Mucosa of gallbladder (tissue), 1 donor: ENCODE measurements around the gene SAMD13. TPM values are rescaled to one million over a fixed set of nuclear protein-coding genes. Genes with fewer than 3 reads are reported as not detected.
A peak's percentile ranks its signal among the peaks of the same experiment; 100 is the strongest.
"Not testable (repeated sequence)": the region's sequence is repeated elsewhere in the genome, so short reads cannot be mapped to it uniquely, and the experiment has no call there.

ENCODE experiments used
- DNase-seq: peaks from one replicate; pipeline ENCODE4 v3.0.0-alpha.2; 2020; ENCODE audit warnings: low spot score
- total RNA-seq: library from RNA; stranded (reverse); gene quantifications from one replicate; pipeline ENCODE4 v1.2.1, GENCODE V29; 2021
- donor health status: DM: no; HTN: no; CAD: no.

Gene SAMD13
- total RNA-seq, 1 donor from 2014 or later = 4.1 TPM

DNA sequence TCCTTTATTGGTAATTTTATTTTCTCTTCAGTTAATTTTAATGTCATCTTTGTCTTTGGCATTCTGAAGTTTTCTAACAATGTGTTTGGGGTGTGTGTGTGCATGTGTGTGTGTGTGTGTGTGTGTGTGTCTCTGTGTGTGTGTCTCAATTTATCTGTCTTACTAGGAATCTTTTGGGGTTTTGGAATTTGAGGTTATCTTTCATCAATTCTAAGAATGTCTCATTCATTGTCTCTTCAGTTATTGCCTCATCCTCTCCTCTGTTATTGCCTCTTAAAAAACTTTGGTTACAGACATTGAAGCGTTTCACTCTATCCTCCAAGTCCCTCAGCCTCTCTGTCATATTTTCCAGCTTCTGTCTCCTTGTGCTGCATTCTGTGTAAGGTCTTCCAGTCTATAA is 18.1 kb upstream of the SAMD13 start:
- no peak for DNase-seq

DNA sequence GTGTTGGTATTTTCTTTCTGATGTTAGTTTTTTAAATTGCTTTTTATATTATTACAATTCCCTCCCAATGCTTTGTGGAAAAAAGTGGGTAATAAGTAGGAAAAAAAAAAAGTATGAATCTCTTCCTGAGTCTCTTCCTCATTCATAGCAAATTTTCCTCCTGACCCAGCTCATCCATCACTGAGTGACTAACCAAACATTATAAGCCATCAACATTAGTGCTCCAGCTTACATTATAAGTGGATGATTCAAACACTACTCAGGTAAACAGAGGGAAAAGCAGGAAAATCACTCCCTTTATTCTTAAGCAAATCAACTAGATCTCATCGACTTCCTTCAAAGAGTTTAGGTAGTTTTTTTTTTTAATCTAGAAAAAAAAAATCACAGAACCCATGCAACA is 15.4 kb upstream of the SAMD13 start:
- DNase-seq = no peak

DNA sequence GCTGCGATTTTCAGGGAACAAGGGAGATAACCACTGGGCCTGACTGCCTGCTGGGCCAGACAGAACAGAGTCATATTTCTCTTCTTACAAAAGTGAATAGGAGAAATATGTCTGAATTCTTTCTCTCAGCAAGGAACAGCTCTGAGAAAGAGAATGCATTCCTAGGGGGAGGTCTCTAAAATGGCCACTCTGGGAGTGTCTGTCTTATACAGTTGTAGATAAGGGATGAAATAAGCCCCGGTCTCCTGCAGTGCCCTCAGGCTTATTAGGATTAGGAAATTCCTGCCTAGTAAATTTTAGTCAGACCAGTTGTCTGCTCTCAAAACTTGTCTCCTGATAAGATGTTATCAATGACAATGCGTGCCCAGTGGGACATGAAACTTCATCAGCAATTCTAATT is 14.1 kb upstream of the SAMD13 start:
- not testable (repeated sequence) for DNase-seq

DNA sequence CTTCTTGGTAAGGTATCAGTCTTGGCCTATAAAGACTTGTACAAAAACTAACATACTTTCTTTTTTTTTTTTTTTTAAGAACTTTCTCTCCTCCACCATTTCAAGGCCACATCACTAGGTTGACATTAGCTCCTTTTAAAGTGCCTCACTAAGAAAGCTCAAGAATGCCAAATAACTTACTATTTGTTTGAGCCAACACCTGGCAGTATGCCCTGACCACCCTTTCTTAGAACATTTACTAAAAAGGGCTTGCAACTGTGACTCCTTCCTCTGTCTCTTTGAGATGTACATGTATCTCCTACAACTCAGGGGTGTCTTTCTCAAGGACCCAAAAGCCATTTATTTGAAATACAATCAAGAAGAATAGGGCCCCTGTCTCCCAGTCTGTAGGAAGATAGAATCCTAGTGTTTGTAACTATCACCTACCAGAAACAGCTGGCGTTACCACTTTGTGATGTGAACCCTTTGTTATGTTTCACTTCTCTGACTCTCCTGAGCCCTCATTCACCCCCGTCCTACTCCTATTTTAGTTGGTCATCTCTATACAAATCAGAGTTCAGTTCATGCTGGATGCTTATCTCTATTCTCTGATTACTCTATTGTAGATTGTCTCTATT is 12.2 kb upstream of the SAMD13 start:
- DNase-seq = no peak

DNA sequence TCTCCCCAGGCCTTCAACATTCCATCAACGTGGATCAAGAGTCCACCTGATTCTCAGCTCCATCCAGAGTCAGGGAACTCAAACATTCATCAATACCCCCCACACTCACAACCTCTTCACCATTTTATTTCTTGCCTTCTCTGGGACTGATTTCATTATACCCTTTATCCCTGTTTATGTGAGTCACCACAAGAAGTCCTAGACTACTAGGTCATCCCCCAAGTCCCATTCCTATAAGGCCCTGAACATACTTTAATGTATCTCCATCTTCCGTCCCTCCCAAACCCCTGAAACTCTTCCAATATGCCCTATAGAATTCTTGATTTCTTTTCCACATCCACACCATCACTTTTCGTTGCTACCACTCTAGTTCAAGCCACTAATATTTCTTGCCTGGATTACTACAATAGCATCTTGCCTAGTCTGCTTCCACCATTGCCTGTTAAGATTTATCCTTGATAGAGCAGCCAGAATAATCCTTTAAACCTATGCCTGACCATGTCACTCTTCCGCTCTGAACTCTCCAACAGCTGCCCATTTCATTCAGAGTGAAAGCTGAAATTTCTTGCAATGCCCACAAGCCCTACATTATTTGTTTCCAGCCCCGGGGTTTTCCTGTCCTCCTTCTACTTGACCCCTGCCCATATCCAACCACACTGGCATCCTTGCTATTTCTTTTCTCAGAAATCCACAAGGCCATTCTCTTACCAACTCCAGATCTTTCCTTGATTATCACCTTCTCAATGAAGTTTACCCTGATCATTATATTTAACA is 9.4 kb upstream of the SAMD13 start:
- DNase-seq = no peak

DNA sequence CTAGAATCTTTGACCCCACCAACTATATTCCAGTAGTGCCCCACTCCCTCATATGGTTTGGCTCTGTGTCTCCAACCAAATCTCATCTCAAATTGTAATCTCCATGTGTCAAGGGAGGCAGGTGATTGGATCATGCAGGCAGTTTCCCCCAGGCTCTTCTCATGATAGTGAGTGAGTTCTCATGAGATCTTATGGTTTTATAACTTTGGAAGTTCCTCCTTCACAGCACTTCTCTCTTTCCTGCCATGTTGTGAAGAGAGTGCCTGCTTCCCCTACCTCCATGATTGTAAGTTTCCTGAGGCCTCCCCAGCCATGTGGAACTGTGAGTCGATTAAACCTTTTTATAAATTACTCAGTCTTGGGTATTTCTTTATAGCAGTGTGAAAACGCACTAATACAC is 7.7 kb upstream of the SAMD13 start:
- DNase-seq = no peak

DNA sequence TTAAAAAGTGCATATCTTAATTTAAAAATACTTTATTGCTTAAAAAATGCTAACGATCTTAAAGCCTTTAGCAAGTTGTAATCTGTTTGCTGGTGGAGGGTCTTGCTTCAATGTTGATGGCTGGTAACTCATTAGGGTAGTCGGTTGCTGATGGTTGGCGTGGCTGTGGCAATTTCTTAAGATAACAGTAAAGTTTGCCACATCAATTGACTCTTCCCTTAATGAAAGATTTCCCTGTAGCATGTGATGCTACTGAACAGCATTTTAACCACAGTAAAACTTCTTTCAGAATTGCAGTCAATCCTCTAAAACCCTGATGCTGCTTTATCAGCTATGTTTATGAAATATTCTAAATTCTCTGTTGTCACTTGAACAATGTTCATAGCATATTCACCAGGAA is 6.8 kb upstream of the SAMD13 start:
- DNase-seq = no peak

DNA sequence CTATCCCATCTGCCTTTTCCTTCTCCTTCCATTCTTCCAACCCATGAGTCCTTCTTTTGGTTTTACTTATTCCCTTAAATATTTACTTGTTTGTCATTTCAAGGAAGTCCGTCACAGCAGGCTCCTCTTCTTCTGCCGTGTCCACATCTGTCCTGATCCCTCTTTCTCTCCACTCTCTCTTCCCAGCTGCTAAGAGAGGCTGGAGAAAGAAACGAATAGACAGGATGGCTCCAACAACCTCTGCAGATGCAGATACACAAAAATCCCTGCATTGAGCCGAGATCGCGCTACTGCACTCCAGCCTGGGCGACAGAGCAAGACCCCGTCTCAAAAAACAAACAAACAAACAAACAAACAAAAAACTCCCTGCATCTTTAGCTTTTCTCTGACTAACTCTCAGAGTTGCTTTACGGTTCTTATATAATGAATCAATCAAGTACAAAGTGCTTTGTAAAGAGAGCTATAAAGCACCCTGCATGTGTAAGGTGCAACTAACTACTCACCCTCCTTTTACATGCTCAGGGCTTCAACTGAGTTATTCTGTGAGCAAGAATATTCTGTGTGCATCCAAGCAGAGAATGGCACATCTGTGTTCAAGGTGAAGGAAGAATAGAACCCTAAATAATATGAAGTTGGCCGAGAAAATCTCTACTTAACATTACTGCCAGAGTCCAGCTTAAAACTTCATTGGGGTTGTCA is 3.8 kb upstream of the SAMD13 start:
- no peak for DNase-seq

DNA sequence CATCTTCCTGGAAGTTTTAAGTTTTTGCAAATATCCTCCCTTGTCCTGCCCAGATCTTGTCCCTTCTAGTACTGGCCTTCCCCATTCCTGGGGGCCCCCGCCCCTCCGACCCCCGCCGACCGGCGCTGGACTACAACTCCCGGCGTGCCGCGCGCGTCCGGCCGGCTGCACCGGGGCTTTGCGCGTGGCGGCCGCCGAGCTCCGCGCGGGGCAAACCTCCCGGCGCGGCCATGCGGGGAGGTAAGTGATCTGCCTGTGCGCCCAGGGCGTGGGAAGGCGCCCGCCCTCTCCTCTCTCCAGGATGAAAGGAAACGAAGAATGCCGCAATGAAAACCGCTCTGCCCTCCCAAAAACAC is 3.2 kb upstream of the SAMD13 start:
- peak; percentile 31 for DNase-seq

DNA sequence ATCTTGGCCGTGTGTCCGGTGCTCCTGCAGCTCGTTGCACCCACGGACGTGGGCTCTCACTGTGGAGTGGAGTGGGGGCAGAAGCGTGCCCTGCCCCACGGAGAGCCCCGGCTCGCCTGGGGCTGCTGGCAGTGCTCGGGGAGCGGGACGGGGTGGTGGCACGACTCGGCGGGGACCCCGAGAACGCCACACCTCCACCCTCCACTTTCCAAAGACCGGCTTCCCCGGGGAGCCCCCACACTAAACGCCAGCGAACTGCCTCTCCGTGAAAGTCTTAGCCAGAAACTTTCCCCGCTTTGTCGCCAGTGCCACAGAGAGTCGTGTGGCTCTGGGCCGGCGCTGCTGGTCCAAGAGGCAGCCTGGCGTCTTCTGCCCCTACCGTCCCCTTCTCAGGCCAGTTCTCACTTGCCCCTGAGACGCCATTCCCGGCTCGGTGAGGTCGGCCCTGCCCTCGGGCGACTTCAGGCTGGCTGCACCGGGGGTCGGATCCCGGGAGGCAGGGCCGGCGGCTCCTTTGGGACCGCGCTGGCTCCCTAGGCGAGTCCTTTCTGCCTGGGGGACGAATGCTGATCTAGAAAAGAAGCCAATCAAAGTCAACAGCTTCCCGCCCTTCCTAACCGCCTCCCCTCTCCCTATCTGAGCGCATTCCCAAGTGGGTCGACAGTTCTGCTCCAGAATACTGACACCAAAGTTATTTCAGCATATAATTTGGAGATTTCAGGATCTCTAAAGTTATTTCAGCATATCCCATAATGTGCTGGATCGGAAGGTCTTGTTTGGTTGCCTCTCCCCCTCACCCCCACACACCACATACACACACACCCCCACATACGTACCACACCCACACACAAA is 2.6 kb upstream of the SAMD13 start:
- peak; percentile 14 for DNase-seq

DNA sequence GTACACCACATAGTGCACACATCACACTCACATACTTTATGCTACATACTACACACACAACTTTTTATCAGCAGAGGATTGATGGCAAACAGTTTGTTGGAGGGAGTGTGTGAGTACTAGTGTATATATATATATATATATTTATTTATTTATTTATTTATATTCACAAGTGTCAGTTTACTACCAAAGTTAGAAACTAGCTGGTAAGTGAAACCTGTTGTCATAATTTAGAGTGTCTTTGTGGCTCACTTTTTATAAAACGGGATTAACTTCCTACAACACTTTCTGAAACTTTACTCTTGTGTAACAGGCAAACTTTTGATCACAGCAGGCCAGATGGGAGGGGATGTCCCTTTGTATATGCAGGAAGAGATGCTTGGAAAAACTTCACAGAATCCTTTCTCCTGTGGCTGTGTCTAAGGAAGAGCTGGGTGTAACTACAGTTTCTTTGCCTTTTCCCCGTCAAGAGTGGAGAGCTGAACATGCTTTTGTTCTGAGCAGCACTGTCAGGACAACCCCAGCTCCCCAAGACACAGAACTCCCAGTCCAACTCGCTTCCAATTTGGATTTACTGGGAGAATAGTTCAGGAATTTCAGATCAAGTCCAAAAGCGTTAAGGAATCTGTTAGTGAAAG is 1.9 kb upstream of the SAMD13 start:
- no peak for DNase-seq

DNA sequence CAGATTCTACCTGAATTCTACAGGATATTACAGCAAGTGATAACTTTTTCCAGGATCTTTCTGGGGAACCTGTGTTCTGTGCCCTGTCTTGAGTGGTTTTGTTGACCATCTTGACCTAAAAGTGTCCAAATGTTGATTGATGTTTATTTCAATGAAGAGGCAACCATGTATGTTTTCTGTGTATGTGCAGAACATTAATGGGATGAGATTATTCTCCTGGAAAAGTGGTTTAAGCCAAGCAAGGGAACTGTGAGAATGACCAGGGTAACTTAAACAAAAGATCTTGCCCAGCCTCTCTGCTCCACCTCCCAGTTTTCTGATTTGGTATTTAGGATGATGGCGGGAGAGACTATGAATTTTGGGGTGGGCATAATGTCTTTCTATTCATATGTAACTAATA is 1.0 kb upstream of the SAMD13 start:
- no peak for DNase-seq

DNA sequence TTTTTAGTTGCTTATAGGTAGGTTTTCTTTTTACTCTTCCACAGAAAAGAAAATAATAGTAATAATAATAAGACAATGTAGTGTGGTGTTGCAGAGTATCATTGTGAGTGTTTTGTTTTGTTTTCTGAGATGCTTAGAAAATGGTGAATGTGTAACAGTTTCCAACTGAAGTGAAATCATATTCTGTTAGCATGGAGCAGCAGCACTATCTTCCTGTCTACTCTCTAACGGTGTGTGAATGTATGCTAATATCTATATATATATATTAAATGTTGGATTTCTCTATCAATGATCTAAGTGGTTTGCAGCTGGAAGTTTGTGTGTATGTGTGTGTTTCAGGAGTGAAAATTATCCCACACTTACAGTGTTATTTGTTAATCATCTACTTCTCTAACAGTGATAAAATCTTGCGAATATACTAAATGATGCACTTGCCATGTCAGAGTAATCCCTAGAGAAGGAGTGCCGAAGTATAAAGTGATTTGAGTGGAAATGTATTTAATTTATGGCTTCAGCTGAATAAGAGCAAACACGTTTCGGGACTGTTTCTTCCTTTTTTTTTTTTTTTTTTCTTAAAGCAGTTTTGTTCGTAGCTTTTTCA is 377 bp downstream of the SAMD13 start:
- DNase-seq = no peak

DNA sequence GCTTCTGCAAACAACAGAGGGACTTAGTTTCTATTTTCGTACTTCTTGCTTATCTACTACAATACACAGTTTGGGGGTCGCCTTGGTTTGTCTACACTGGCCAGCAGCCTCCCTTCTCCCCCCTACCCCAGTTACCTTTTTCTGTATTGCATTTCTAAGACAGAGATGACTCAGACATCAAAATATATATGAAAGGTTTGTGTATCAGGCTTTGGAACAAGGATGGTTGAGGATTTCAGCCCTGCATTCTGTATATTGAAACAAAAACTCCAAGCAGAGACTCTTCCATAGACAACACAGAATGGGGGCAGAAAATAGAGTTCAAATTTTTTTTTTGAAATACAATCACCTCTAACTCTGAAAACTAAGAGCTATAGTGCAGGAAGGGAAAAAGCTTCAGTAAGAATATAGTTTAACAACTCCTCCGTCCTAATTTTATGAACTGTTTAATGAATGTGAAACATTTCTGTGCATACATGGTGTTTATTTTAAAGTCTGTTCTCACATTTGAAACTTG is 1.9 kb downstream of the SAMD13 start:
- DNase-seq = no peak

DNA sequence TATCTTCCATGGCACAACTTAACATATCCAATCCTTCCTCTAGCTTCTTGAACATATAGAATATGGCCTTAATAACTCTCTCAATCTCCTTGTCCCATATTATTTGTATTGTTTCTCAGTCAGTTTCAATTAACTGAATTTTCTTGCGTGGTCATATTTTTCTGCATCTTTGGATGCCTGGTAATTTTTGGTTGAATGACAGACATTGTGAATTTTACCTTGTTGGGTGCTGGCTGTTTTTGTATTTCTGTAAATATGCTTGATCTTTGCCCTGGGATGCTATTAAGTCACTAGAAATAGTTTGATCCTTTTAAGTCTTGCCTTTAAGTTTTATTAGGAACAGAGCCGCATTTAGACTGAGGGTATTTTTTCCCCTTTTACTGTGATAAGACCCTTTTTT is 5.9 kb downstream of the SAMD13 start:
- DNase-seq = no peak

DNA sequence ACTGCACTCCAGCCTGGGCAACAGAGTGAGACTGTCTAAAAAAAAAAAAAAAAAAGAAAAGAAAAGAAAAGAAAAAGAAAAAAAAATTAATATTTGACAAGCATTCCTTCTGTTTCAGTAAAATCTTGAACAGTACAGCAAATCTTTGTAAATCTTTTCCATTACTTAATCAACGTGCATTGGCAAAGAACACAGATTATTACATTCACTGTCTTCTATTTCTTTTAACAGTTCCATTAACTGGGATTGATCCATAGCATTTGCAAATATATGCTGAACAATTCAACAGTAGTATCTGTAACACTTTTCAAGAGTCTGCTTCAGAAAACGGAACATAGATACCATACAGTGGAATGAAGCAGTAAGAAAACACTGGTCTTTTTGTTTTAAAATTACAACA is 9.8 kb downstream of the SAMD13 start:
- DNase-seq = no peak

DNA sequence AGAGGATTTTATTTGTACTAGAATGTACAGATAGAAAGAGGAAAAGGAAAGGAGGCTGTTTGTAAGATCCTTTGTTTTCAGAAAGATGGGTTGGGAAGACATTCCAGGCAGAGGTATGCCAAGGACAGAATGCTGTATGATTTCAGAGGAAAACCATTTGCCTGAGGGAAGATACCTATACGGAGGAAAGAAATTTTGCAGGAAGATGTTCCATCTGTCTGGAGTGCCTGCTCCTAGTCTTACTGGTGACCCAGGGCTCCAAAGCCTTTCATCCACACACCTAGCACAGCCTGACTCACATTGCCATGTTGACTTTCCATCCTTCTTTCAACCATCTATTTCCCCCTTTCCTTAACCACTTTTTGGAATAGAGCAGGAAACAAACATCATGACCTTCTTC is 18.2 kb downstream of the SAMD13 start:
- DNase-seq = no peak

DNA sequence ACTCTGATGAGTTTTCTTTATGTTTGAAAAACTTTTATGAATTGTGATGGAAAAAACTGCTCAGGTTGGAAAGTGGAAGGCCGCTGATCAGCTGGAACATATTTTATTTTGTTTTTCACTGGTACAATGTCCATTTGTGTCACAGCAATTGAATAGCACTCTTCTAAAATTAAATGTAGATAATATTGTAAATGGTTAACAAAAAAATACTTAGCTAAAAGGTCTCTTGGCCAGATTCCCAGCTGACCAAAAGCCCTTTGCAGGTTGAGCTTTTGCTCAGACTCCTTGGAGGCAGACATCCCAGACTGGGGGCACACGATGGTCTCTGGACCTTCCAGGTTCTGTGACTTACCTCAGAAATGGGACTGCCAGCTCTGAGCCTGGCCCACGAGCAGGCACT is 26.3 kb downstream of the SAMD13 start:
- no peak for DNase-seq

DNA sequence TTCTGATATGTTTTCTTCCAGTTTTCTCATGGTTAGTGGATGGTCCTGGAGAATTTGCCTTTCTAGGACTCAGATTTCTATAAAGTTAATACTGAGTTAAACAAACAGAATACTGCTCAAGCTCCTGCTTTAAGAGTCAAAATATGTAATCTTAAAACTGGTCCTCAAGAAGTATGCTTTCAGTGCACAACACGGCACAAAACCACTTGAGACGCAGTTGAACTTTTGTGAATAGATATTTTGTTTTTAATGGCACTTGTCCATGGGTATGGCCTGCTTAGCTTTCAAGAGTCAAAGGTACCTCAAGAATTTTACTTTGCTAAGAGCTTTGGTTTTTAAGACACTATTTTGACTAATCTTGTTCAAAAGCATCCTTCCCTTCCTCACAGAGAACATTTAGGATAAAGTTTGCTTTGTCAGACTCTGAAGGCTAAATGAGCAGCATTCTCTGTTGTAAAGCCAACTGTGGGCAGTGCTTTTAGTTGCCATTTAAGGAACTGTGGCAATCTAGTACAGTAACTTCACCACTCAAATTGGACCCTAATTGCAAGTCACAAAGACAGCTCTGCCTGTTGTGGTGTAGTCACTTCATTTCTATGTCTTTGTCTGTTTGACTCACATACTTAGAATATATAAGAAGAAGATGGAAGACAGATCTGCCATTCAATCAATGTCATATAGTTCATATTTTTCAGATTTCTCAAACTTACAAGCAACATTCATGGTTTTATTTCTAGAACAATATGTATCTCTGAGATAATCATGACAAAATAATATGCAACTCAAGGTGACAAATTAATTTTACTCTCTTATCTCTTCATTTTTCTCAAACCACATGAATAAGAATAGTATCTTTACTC is 28.8 kb downstream of the SAMD13 start:
- DNase-seq = no peak

DNA sequence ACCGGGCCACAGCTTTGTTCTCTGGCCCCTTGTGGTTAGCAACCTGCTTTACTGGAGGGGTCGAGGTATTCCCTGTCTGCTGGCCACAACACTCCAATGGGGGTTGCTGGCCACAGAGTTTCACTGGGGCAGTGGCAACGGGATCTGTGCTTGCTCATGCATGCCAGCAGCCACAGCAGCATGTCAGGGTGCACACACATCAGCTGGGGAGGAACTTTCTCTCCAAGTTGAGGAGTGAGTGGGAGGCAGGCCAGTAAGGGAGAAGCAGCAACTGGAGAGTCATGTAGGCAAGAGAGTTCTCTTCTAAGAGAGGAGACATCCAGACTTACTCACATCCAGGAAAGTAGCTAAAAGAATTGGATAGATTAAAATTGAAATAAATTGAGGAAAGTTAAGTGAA is 38.0 kb downstream of the SAMD13 start:
- no peak for DNase-seq
